Lower leg skin (tissue), 4 donors: ENCODE results near the gene MMP17. TPM values are rescaled to one million over a fixed set of nuclear protein-coding genes. Genes with fewer than 3 reads are reported as not detected.
"Not testable (repeated sequence)": the region's sequence is repeated elsewhere in the genome, so short reads cannot be mapped to it uniquely, and the experiment has no call there.

Experiments
- DNase-seq, 2 donors: peaks; one replicate each; pipeline ENCODE4 v3.0.0-alpha.2; 2019; ENCODE audit warnings: low spot score in 2 of 2
- H3K4me3 ChIP-seq: fragments of 200-600 bp; sonication (generic); 2 replicates; pipeline ENCODE4 v1.5.1; 2017; ENCODE audit warnings: mild to moderate bottlenecking, low read depth; ENCODE audit not compliant: poor library complexity, severe bottlenecking
- POLR2A ChIP-seq, 2 donors: fragments of 450-650 bp; IDR thresholded peaks; one replicate each; pipeline ENCODE4 v1.6.1; 2016 to 2017; ENCODE audit warnings: antibody characterized with exemption in 2 of 2, mild to moderate bottlenecking in 1 of 2, moderate library complexity in 1 of 2
- WGBS, 2 donors: methylation state at CpG; one replicate each; pipeline ENCODE4 v1.1.5; 2018; 5-methylcytosine and 5-hydroxymethylcytosine counted together
- intact Hi-C: fragments of 100-400 bp; cut with DNase I; formaldehyde crosslinking; loops from one replicate; pipeline ENCODE4 v1.15.0; 2023; ENCODE audit warnings: low total_unique reads
- total RNA-seq, 4 donors: library from RNA; depleted of rRNA; stranded (reverse); fragments of >200 nt; gene quantifications; one replicate each; pipeline ENCODE4 v1.1.0, GENCODE V29; 2016
- TF ChIP-seq, protein P1 (sequence below), 3 donors: fragments of 450-650 bp; IDR thresholded peaks; one replicate each; pipeline ENCODE4 v1.5.1; 2016; ENCODE audit warnings: antibody characterized with exemption in 3 of 3, mild to moderate bottlenecking in 3 of 3, moderate library complexity in 2 of 3

Gene MMP17
- total RNA-seq, 4 donors from 2014 or later: 5.4 to 11.6 (median 5.7) TPM

GRCh38 chr12:131883521-131883900 is 55.3 kb downstream of the MMP17 start:
- H3K4me3 ChIP-seq: no peak overlapping the region
- WGBS, 2 donors: 60 to 64% methylated on average over 4 of the region's 4 CpGs
- no peak for DNase-seq
- TF ChIP-seq POLR2A (IDR thresholded peaks at IDR 0.05): no peak
- TF ChIP-seq, protein P1, sequence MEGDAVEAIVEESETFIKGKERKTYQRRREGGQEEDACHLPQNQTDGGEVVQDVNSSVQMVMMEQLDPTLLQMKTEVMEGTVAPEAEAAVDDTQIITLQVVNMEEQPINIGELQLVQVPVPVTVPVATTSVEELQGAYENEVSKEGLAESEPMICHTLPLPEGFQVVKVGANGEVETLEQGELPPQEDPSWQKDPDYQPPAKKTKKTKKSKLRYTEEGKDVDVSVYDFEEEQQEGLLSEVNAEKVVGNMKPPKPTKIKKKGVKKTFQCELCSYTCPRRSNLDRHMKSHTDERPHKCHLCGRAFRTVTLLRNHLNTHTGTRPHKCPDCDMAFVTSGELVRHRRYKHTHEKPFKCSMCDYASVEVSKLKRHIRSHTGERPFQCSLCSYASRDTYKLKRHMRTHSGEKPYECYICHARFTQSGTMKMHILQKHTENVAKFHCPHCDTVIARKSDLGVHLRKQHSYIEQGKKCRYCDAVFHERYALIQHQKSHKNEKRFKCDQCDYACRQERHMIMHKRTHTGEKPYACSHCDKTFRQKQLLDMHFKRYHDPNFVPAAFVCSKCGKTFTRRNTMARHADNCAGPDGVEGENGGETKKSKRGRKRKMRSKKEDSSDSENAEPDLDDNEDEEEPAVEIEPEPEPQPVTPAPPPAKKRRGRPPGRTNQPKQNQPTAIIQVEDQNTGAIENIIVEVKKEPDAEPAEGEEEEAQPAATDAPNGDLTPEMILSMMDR (IDR thresholded peaks at IDR 0.05): no peak
- intact Hi-C loops: no loop called here

DNA sequence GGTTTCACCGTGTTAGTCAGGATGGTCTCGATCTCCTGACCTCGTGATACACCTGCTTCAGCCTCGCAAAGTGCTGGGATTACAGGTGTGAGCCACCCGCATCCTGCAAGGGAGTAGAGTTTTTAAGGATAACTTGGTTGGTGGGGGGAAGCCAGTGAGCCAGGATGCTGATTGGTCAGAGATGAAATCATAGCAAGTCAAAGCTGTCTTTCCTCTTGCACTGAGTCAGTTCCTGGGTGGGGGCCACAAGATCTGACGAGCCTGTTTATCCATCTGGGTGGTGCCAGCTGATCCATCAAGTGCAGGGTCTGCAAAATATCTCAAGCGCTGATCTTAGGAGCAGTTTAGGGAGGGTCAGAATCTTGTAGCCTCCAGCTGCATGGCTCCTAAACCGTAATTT is 56.9 kb downstream of the MMP17 start:
- H3K4me3 ChIP-seq, DNase-seq, intact Hi-C loops: not testable (repeated sequence)
- 77 to 84% methylated on average over 8 of the region's 8 CpGs for WGBS, 2 donors

DNA sequence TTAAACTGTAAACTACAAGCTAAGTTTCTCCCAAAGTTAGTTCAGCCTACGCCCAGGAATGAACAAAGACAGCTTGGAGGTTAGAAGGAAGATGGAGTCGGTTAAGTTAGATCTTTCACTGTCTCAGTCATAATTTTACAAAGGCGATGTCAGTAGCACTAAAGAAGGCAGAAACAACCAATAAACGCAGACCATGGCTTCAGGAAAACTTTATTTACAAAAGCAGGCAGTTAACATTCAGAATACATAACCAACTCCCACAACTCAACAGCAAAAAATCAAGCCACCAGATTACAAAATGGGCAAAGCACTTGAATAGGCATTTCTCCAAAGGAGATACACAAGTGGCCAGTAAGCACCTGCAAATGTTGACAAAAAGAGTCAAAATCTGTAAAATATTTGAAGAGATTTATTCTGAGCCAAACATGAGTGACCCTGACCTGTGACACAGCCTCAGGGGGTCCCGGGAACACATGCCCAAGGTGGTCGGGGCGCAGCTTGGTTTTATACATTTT is 57.4 kb downstream of the MMP17 start:
- no peak overlapping the region for H3K4me3 ChIP-seq
- WGBS, 2 donors: 86 to 92% methylated on average over 7 of the region's 7 CpGs
- TF ChIP-seq, protein P1 (IDR thresholded peaks at IDR 0.05): no peak
- TF ChIP-seq POLR2A (IDR thresholded peaks at IDR 0.05): no peak
- DNase-seq: no peak
- intact Hi-C loops: no loop called here

DNA sequence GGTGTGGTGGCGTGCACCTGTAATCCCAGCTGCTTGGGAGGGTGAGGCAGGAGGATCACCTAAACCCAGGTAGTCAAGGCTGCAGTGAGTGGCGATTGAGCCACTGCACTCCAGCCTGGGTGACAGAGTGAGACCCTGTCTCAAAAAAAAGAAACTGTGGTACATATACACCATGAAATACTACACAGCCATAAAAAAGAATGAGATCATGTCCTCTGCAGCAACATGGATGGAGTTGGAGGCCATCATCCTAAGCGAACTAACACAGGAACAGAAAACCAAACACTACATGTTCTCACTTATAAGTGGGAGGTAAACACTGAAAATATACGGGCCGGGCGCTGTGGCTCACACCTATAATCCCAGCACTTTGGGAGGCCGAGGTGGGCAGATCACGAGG is 63.5 kb downstream of the MMP17 start:
- DNase-seq, H3K4me3 ChIP-seq, intact Hi-C loops: not testable (repeated sequence)
- 84% methylated on average over 8 of the region's 8 CpGs for WGBS, 2 donors

DNA sequence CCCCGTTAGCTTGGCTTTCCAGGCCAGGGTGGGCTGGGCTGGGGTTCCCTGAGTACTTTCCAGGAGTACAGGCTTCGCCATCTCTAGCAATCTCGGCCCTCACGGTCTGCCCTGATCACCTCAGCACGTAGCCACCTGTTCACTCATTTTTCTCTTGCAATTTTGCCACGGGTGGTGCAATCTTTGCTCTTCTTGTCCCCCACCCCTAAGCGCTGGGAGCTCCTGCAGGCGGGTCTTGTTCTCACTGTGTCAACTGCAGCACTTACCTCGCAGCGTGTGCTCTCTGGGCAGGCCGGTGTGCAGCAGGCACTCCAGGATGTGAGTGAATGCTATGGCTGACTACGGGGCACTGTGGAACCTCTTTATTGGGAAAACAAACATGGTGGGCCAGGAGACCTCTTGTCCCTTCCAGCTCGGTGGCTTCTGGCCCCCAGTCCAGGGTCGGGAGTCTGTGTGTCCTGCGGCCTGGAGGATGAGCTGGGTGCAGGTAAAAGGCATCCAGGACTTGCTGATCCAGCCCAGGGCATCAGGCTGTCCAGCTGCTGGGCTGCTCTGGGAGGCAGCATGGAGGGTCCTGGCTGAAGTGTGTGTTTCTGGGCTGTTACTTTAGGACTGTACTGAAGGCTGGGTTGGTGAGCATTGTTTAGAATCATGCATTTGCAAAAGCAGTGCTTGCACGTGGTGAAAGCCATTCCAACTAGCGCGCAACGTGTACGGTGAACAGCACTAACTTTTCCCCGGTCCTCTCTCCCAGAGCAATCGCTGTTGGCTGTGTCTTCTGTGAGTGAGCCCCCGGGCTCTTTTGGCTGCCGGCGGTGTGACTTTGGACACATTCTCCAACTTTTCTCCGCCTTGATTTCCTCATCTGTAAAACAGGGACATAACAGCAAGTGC is 64.8 kb downstream of the MMP17 start:
- WGBS, 2 donors: 72 to 73% methylated on average over 26 of the region's 26 CpGs
- H3K4me3 ChIP-seq: no peak overlapping the region
- DNase-seq: peak in 1 of 2 donors; percentile 83
- TF ChIP-seq, protein P1 (IDR thresholded peaks at IDR 0.05): no peak
- TF ChIP-seq POLR2A (IDR thresholded peaks at IDR 0.05): no peak
- intact Hi-C loops: no loop called here

GRCh38 chr12:131893605-131894312 is 65.6 kb downstream of the MMP17 start:
- intact Hi-C loops: no loop called here
- WGBS, 2 donors: 34 to 40% methylated on average over 15 of the region's 19 CpGs
- DNase-seq: peak in 1 of 2 donors; percentile 36

More at GRCh38 chr12:131893605-131894312, 65.6 kb downstream of the MMP17 start:
- no peak overlapping the region for H3K4me3 ChIP-seq
- TF ChIP-seq POLR2A (IDR thresholded peaks at IDR 0.05): no peak
- TF ChIP-seq, protein P1 (IDR thresholded peaks at IDR 0.05): no peak
